ENCODE data around the gene SYNGR1.

Gene SYNGR1

DNA sequence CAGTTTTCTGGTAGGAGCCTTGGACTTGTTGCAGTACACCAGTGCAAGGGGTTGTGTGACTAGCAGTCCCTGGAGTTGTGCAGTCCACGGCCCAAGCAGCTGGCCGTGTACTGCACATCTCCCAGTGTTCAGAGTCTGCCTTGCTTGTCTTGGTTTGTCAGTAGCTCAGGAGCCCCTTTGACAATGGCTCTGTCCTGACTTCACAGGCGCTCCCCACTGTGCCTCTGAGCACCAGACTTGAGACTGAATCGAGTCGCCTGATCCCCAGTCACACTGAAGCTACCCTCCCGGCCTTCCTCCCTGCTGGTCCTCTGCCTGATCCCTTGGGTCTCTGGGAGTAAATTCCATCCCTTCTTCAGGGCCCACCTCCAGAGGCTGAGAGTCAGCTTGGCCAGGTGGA, 19.4 kb downstream of the SYNGR1 start:
- DNase-seq (ENCODE audit: low spot score): no peak

DNA sequence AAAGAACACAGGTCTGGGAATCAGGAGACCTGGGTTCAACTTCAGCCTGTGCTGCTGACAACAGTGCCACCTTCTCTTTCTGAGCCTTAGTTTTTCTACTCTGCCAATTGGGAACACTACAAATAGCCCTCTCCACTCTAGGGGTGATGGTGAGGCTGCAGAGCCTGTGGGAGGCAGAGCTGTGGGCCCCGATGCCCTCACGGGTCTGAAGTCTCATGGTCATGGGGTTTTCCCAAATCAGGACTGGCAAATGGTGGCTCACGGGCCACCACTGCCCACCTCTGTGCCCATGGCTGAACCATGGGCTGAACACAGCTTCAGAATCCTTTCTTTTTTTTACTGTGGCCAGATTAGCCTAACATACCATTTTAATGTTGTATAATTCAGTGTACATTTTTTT, 19.8 kb downstream of the SYNGR1 start:
- DNase-seq (ENCODE audit: low spot score): no peak

DNA sequence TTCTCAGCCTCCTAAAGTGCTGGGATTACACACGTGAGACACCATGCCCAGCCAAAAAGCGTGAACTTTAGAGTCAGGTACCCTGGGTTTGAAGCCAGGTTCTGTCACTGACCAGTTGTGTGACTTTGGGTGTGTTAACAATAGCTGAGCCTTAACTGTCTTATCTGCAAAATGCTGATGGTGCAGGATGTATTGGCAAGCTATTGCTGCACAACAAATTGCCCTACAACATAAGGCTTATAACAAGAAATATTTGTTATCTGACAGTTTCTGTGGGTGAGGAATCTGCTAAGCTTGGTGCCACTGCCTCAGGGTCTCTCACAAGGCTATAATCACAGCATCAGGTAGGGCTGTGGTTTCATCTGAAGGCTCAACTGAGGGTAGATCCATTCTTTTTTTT, 21.9 kb downstream of the SYNGR1 start:
- DNase-seq (ENCODE audit: low spot score): no peak

DNA sequence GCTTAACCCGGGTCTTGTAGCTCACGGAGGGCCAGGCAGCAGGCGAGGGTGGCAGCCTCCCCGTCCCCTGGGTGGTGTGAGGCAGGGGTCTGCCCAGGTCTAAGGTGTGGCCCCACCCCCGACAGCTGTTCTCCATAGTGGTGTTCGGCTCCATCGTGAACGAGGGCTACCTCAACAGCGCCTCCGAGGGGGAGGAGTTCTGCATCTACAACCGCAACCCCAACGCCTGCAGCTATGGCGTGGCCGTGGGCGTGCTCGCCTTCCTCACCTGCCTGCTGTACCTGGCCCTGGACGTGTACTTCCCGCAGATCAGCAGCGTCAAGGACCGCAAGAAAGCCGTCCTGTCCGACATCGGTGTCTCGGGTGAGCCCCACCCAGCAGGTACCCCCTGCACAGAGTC, 24.4 kb downstream of the SYNGR1 start:
- DNase-seq (ENCODE audit: low spot score): no peak

DNA sequence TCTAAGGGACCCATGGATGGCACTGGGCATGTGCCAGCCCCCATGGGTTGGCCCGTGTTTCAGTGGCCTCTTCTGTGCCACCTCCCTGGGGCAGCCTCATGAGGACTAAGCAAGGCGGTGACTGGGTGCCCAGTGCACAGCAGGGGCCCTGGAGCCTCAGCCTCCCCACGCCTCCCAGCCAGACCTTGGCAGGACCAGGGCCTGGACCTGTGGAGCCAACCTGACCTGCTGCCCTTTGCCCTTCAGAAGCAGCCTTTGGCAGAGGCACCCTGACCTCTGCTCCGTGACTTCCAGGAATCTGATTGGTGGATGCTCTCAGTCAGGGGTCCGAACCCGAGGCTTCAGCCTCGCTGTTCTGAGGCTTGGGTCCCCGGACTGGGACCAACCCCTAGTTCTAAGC, 25.0 kb downstream of the SYNGR1 start:
- no peak for DNase-seq (ENCODE audit: low spot score)

DNA sequence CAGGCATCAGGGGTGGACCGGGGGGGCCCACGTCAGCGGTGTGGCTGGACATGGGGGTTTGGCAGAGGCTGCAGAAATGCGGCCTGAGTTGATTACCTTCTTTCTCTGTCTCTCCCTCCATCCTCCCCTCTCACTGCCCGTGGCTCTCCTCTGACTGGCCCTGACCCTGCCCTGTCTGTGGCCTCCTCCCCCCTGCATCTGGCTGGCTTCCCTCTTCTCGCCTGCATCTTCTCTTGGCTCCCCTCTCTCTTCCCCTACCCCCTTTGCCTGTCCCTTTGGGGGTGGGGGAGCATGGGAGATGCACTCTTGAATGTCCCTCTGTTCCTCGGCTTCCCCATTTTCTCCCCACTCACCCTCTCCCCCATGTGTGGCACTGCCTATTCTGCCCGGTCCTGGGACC, 25.9 kb downstream of the SYNGR1 start:
- no peak for DNase-seq (ENCODE audit: low spot score)

DNA sequence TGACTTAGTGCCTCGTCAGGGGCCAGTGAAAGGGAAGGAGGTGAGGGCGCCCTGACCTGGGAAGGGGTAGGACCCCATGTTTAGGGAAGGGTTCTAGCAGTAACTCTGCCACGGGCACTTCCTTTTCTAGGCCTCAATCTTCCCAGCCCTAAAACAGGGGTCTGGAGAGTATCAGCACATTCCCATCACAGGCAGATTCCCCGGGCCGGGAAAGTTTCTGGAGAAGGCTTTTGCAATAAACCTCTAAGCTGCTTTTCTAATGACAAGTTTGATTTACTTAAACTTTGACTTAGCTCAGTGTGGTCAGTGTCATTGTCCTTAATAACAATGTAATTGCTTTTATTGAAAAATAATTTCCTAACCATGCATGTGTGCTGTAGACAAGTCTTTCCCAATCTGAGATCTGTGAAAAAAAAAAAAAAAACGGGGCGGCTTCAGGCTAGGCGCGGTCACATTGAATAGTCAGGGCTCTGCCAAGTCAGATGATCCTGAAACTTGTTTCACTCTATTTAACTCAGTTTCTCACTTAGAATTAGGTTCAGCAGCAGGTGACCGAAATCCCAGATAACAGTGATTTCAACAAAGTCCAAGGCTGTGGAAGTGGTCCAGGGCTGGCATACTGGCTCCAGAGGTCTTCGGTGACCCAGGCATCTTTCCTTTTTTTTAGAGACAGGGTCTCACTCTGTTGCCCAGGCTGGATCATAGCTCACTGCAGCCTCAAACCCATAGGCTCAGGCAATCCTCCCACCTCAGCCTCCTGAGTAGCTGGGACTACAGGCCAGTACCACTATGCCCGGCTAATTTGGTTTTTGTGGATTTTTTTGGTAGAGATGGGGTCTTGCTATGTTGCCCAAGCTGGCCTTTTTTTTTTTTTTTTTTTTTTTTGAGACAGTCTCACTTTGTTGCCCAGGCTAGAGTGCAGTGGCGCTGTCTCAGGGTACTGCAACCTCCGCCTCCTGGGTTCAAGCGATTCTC, 30.3 kb downstream of the SYNGR1 start:
- no peak for DNase-seq (ENCODE audit: low spot score)

DNA sequence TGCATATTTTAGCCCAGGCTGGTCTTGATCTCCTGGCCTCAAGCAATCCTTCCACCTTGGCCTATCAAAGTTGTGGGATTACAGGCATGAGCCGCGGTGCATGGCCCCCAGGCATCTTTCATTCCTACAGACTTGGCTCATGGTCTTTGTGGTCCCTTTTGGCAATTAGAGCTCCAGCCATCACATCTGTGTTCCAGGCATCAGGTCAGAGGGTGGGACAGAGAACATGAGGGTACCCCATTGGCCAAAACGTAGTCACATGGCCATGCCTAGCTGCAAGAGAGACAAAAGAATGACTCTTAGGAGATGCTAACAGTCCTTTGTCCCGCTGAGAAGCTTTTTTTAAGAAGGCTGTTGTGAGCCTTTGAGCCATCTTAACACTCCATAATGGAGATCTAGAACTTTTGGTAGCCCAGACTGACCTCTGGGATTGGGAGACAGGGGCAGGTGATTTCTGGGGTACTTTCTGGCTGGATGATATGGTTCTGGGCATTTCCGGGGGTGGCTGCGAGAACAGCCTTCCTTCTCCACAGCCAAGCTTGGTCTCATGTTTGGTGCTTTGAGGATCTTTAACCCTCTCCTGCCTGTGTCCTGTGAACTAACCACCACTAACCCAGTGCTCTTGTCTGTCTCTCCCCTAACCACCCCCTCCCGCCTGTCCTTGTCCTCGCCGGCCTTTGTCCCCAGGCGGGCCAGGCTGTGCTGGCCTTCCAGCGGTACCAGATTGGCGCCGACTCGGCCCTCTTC, 31.4 kb downstream of the SYNGR1 start:
- no peak for DNase-seq (ENCODE audit: low spot score)

DNA sequence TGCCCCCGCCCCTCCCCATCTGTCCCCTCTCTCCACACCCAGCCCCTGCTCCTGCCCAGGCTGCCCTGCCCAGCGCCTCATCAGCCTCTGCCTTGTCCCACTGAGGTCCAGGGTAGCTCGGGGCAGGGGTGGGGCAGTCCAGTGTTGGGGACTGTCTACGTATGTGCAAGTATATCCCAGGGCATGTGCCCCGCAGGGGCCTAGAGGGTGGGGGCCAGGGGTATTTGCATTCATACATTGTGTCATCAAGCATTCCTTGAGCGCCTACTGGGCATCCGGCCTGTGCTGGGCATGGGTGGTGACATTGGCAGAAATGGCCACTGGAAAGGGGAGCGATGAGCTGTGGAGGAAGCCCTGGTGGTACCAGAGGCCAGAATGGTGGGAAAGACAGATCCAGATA, 32.1 kb downstream of the SYNGR1 start:
- DNase-seq (ENCODE audit: low spot score): no peak

DNA sequence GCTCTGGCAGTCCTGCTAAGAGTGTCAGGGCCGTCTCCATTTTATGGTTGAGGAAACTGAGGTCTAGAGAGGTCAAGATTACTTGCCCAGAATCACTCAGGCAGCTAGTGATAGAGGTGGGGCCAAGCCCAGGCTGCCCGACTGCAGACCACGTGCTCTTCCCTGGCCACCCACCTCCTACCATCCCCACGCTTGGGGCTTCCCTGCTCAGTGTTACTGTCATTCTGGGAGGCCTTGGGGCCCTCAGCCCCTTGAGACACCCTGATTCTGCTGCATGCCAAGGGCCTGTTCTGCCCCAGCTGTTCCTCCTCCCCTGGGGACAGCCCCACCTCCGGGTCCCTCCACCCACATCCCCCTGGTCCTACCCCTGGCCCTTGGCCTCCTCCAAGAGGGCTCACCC, 32.6 kb downstream of the SYNGR1 start:
- DNase-seq (ENCODE audit: low spot score): no peak

DNA sequence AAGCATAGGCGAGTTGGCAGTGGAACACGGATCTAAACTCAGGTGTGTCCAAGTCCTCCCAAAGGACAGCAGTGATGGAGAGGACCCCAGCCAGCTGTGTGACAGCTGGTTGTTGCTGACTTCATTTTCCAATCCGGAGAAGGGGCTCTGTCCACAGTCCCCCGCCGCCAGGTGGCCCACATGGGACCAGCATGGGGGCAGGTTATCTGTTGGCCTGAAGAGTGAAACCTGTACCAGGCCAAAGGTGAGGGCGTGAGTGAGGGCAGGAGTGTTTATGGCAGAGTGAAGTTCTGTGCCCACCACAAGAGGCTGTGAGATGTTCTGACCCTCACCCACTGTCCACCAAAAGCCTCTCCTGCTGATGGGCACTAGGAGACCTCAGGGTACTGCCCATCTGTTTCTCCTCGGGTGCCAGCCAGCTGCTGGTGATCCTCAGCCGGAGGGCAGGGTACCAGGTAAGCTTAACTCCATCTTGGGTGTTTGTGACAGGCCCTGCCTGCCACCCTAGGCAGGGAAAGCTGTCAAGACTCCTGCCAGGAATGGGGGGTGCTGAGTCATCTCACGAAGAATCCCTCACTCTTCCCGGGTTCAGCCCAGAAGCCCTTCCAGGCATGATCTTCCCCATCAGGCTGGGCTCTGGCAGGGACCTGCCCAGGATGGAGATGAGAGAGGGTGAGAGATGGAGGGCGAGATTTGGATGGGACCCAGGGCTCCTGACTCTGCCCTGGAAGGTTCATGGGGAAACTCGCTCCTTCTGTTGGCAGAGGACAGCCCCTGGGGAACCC, 34.2 kb downstream of the SYNGR1 start:
- no peak for DNase-seq (ENCODE audit: low spot score)

DNA sequence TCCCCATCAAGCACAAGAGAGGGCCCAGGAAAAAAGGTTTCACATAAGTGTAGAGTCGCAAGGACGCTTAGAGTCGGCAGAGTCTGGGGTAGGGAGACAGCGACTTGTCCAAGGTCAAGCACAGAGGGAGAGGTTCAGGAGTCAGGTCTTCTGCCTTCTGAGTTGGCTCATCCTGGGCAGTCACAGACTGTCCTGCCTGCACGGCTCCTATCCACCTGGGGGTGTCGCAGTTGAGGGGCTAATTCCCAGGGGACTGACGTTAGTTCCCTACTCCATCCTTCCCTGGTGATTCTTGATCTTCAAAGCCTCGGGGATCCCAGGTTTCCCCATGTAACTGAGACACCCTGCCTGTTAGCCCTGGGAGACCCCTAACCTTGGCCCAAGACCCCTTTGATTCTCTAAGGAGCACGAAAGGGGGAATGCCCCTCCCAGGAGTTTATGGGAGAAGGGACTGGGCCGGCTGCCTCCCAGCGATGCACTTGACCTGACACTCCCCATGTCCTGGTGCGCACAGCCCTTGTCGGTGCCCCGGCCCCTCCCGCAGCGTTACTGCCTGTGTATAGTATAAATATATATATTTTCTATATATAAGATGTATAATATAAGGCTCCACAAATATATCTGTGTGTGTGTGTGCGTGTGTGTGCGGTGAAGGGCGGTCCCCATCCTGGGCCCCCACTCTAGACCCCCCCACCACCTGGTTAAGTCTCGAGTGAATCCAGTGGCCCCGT, 35.1 kb downstream of the SYNGR1 start:
- DNase-seq (ENCODE audit: low spot score): no peak

DNA sequence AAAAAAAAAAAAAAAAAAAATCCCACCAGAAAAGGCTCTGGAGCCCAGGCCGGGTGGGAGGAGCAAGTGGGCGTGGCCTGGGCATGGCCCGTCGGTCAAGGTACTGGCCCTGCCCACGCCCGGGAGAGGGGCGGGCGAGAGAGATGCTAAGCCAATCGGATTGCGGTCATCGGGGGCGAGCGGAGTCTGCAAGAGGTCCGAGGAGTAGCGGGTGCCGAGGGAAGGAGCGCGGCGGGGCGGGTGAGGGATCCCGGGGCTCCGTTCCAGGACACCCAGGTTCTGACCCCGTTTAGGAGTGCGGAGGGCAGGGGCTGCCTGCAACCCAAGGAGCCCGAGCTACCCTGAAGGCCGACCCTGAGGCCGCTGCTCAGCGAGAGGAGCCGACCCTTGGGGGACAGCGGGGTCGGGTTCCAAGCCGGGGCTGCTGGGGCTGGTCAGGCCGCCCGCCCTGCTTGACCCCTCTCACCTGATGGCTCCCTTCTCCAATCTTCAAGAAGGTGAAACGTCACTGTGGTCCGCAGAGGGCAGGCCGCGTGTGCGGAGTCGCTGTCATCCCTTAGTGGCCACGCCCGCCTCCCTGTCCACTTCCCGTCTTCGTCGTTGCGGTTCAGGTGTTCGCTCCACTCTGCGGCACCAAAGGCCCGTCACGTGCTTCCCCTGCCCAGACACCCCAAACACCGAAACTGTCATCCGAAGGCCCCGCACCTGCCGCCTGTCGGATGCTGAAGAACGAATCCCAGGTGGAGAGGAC, 38.6 kb downstream of the SYNGR1 start:
- DNase-seq (ENCODE audit: low spot score): peak; percentile 69

DNA sequence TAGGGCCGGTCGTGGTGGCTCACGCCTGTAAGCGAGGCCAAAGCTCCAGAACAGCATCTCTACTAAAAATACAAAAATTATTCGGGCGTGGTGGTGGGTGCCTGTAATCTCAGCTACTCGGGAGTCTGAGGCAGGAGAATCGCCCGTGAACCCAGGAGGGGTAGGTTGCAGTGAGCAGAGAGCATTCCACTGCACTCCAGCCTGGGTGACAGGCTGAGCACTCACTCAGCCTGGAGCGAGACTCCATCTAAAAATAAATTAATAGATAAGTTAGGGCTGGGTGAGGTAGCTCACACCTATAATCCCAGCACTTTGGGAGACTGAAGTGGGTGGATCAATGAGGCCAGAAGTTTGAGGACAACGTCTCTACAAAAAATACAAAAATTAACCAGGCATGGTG, 39.6 kb downstream of the SYNGR1 start:
- DNase-seq (ENCODE audit: low spot score): no peak

DNA sequence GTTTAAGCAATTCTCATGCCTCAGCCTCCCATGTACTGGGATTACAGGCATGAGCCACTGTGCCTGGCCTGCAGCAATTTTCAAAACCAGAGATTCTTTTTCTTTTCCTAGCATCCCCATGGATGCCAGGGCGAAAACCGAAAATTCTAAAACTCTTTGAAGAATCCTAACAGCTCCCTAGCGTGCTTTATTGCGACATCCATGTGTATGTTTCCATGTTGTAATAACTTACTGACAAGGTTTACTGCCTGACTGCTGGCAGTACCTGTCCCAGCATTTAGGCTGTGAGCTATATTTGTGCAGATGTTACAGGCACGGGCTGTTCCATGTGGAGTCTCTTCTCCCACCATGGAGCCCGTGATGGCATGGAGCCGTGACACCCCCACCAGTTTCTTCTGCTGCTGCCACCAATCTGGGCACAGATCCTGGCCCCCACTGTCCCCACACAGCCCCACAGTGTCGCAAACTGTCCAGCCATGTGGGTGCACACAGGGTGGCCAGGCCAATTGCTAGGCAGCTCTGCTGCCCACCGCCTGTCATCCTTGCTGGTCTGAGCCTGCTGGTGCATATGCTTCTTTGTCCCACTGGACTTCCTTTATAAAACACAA, 42.7 kb downstream of the SYNGR1 start:
- DNase-seq (ENCODE audit: low spot score): no peak

DNA sequence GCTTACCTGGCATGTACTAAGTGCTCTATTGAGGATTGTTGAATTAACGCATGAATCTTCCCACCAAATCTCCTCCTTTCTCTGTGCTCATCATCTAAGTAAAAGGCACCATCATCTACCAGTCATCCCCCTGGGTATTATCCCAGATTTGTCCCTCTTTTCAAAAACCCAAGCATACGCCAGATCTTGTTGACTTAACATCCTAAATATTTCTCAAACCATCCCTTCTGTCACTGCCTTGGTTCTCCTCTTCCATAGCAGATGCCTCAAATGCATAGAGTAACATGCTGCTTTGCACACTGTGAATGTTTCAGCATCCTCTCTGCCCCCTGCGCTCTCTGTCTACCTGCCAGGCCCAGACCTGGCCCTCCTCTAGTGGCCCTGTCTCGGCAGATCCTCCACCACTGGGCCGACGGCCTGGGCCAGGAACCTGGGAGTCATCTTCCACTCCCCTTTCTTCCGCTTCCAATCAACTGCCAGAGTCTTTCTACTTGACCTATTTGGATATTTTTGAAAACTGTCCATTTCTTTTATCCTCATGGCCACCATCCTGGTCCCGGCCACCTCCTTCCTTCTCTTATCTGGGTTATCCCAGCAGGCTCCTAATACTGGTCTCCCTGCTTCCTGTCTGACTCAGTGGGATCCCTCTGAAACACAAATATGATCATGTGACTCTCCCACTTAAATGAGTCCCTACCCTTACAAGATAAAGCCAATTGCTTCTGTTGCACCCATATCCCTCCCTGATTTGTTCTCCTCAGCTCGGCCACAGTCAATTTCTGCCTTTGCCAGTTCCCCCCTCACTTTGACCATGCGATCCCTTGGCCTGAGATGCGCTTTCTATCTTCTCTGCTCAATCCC, 46.4 kb downstream of the SYNGR1 start:
- no peak for DNase-seq (ENCODE audit: low spot score)

DNA sequence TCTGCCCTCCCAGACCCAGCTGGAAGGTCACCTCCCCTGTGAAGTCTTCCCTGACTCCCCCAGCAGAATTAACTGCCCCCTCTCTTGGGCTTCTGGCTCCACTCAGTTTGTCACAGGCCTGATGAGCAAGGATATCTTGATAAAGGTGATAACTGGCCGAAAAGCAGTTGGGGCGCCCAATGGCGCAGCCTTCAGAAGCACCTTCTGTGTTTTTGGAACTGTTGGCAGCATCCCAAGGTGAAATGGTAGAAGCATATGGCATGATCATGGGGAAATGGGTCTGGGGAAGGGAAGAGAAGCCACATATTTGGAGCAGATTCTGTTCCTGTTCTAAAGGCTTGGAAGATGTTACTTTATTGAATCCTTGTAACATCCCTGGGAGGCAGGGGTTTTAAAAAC, 47.0 kb downstream of the SYNGR1 start:
- no peak for DNase-seq (ENCODE audit: low spot score)

DNA sequence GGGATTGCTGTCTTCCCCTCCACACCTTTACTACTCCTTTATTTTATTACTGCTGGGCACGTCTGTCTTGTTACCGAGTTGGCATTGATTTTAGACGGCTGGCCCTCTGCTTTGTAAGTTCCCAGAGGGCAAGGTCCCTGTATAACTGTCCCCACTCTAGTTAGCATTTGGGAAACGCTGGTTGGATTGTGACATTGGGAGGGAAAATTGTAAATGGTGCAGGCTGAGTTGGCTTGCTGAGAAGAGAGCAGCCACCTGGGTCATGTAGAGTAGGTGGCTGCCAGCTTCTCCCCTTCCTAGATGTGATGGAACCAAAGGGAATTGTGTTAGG, 51.5 kb downstream of the SYNGR1 start:
- DNase-seq (ENCODE audit: low spot score): no peak

DNA sequence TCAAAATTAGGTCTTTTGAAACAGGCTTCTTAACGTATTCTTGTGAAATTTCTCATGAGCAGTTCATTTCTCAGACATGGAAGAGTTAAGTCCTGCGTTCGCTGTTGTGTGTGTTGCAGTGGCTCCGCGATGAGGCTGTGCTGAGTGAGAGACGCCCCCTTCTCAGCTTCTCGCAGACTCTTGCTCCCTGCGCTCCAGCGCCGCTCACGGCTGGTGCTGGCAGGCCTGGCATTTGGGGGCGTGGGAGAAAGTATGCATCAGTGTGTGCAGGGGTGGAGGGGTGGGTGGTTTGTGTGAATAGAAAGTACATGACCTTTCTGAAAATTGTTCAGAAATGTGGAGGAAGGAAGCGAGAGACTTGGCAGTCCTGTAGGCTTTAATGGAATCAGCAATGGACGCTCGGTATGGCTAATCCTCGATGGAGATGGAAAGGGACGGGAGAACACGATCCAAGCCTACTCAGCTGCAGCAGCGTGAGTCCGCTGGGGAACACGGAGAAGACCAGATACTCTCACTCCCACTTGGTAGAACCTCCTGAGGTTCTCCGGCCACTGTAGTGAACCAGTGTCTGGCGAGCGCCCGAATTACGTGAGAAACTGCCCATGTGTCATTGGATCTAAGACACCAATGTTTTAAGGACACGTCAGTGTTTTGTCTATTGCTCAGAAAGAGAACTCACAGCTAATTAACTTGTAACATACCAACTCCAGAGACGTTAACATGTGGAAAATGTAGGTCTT, 55.7 kb downstream of the SYNGR1 start:
- peak; percentile 68 for DNase-seq (ENCODE audit: low spot score)
